IPS-18c (cell line): Measurements from ENCODE around the gene ARAP3.

ENCODE experiments used
- H3K4me3 ChIP-seq: 2 replicates; pipeline ENCODE4 v1.7.0; 2013; ENCODE audit warnings: low read depth, mild to moderate bottlenecking, low read length, moderate library complexity; ENCODE audit not compliant: insufficient read depth
- H3K9me3 ChIP-seq: one replicate; pipeline ENCODE4 v1.6.1; 2013; ENCODE audit warnings: mild to moderate bottlenecking, low read length, moderate library complexity; ENCODE audit not compliant: control insufficient read depth, insufficient read depth

ARAP3 gene

GRCh38 chr5:141637767-141638419, 44.1 kb downstream of the ARAP3 start:
- peak overlapping the region; percentile 95 for H3K4me3 ChIP-seq
- no peaks in the 10 kb centered on the region for H3K9me3 ChIP-seq

GRCh38 chr5:141637123-141637766, 44.8 kb downstream of the ARAP3 start:
- peak overlapping the region; percentile 95 for H3K4me3 ChIP-seq
- no peaks in the 10 kb centered on the region for H3K9me3 ChIP-seq

GRCh38 chr5:141636413-141637122, 45.5 kb downstream of the ARAP3 start, which contains the start of the genes HDAC3 and RELL2:
Gene HDAC3, minus strand, starts transcription at chr5:141636849. Its CDS starts 59 bp downstream, at chr5:141636790.
Gene RELL2, plus strand, starts transcription at chr5:141636997. Its CDS starts 1,229 bp downstream, at chr5:141638226.
- no peaks in the 10 kb centered on the region for H3K9me3 ChIP-seq
- peak within 1 kb of the TSS; percentile 95 for H3K4me3 ChIP-seq

- peak overlapping the region; percentile 95 for H3K4me3 ChIP-seq
- no peaks in the 10 kb centered on the region for H3K9me3 ChIP-seq
These were observed 46.0 kb downstream of the ARAP3 start for GRCh38 chr5:141636106-141636412.

GRCh38 chr5:141635646-141636045, 46.4 kb downstream of the ARAP3 start:
- peak overlapping the region; percentile 95 for H3K4me3 ChIP-seq
- H3K9me3 ChIP-seq, result no peaks in the 10 kb centered on the region

- Histone ChIP-seq H3K4me3 (no peak overlapping the region), H3K9me3 (no peaks in the 10 kb centered on the region)
These were observed 47.3 kb downstream of the ARAP3 start for GRCh38 chr5:141634720-141635119.

- H3K9me3 ChIP-seq, result no peaks in the 10 kb centered on the region
- no peak overlapping the region for H3K4me3 ChIP-seq
These were observed 48.0 kb downstream of the ARAP3 start for GRCh38 chr5:141633871-141634561.

- no peaks in the 10 kb centered on the region for H3K9me3 ChIP-seq
- H3K4me3 ChIP-seq, result no peak overlapping the region
These were observed 49.4 kb downstream of the ARAP3 start for GRCh38 chr5:141632650-141633049.

- H3K9me3 ChIP-seq, result no peaks in the 10 kb centered on the region
- H3K4me3 ChIP-seq, result no peak overlapping the region
These were observed 51.4 kb downstream of the ARAP3 start for GRCh38 chr5:141630570-141631140.

- no peak overlapping the region for H3K4me3 ChIP-seq
- no peaks in the 10 kb centered on the region for H3K9me3 ChIP-seq
These were observed 53.7 kb downstream of the ARAP3 start for GRCh38 chr5:141628175-141628788.

GRCh38 chr5:141623611-141624010, 58.4 kb downstream of the ARAP3 start:
- no peak overlapping the region for H3K4me3 ChIP-seq
- no peaks in the 10 kb centered on the region for H3K9me3 ChIP-seq

- H3K9me3 ChIP-seq, result no peaks in the 10 kb centered on the region
- H3K4me3 ChIP-seq, result no peak overlapping the region
These were observed 58.8 kb downstream of the ARAP3 start for GRCh38 chr5:141623186-141623585.

GRCh38 chr5:141618804-141619554, 63.1 kb downstream of the ARAP3 start, which contains the start of gene DIAPH1:
Gene DIAPH1, minus strand, starts transcription at chr5:141619000. Its CDS starts 86 bp downstream, at chr5:141618914.
- H3K4me3 ChIP-seq, result peak within 1 kb of the TSS; percentile 87

GRCh38 chr5:141618030-141618803, 63.8 kb downstream of the ARAP3 start:
- peak overlapping the region; percentile 87 for H3K4me3 ChIP-seq

More at GRCh38 chr5:141618804-141619554, 63.1 kb downstream of the ARAP3 start, which contains the start of gene DIAPH1:
- no peaks in the 10 kb centered on the region for H3K9me3 ChIP-seq

GRCh38 chr5:141617682-141618029, 64.4 kb downstream of the ARAP3 start:
- Histone ChIP-seq H3K4me3 (peak overlapping the region; percentile 87), H3K9me3 (no peaks in the 10 kb centered on the region)

More at GRCh38 chr5:141618030-141618803, 63.8 kb downstream of the ARAP3 start:
- no peaks in the 10 kb centered on the region for H3K9me3 ChIP-seq
